IPS-11a (cell line): ENCODE data around the gene SIK3.
A peak's percentile ranks its signal among the peaks of the same experiment; 100 is the strongest.

Source experiments
- H3K4me3 ChIP-seq: one replicate; pipeline ENCODE4 v1.5.1; 2013; ENCODE audit warnings: low read depth, low read length, control low read depth

Gene SIK3

GRCh38 chr11:117110294-117110950 is 12.2 kb upstream of the SIK3 start:
- no peak overlapping the region for H3K4me3 ChIP-seq

- H3K4me3 ChIP-seq = no peak overlapping the region
These were observed 9.7 kb upstream of the SIK3 start for GRCh38 chr11:117107701-117108590.

- H3K4me3 ChIP-seq = no peak overlapping the region
These were observed 2.3 kb upstream of the SIK3 start for GRCh38 chr11:117100556-117100955.

DNA sequence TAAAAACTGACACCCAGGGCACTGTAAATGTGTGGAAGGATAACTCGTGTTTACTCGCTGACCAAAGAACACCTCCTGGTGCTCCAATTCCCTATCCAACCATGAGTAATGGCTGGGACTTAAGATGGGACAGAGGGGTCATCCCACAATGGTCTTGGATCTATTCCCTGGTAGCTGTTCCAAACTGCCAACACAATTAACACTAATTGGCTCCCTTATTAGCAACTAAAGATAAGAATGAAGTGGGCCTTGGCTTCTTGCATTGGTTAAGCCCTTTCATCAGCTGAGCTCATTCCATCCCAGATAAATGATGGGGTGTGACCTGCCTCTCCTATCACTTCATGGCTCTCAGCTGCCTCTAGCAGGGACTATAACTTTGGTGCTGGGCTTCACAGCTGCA is 1.5 kb upstream of the SIK3 start:
- no peak overlapping the region for H3K4me3 ChIP-seq

DNA sequence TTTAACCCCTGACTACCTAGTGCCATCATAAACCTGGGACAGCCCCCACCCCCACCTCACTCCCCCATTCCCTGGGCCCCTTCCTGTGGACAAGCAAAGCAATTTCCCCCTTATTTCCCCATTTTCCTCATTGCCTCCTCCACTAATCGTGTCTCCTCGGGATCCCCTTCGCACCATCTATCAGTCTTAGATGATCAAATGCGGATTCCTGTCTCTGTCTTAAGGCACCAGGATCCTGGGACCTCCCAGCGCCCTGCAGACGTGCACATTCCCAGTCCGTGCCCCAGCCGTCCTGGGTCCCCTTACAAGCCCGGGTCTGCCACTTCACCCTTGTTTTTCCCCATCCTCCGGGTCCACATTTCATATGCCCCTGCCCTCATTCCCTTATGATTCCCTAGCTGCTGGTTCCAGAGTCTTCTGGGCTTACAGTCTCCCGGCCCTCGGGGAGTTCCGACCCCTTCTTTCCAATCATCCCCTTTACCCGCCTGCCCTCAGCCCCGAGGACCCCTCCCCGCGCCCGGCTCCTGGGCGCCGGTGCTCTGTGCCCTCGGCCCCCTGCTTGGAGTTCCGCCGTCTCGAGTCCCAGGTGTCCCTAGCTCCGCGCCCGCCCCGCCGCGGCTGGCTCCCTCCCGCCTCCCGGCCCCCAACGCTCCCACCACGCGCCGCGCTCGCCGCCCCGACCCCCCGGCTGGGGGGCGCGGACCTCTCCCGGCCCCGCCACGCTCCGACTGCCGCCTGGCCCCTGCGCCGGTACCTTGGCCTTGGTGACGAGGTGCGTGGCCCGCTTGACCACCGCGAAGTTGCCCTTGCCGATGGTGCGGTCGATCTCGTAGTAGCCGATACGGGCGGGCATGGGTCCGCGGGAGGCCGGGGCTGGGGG is 599 bp downstream of the SIK3 start:
- peak overlapping the region; percentile 86 for H3K4me3 ChIP-seq

DNA sequence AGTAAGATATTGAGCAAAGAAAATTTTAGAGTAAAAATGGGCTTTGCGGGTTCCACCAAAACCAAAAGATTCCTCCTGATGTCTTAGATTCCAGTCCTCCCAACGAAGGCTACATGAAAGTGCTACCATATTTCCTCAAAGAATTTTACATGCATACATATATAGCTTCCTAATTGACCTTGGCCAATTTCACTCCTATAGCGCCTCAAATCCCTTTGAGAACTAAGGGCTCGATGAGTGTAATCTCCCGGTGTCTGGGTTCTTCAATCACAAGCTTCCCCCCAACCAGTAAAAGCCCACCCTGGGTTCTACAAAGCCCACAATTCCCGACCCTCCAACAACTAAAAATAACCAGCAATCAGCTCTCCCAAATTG is 1.2 kb downstream of the SIK3 start:
- peak overlapping the region; percentile 86 for H3K4me3 ChIP-seq

DNA sequence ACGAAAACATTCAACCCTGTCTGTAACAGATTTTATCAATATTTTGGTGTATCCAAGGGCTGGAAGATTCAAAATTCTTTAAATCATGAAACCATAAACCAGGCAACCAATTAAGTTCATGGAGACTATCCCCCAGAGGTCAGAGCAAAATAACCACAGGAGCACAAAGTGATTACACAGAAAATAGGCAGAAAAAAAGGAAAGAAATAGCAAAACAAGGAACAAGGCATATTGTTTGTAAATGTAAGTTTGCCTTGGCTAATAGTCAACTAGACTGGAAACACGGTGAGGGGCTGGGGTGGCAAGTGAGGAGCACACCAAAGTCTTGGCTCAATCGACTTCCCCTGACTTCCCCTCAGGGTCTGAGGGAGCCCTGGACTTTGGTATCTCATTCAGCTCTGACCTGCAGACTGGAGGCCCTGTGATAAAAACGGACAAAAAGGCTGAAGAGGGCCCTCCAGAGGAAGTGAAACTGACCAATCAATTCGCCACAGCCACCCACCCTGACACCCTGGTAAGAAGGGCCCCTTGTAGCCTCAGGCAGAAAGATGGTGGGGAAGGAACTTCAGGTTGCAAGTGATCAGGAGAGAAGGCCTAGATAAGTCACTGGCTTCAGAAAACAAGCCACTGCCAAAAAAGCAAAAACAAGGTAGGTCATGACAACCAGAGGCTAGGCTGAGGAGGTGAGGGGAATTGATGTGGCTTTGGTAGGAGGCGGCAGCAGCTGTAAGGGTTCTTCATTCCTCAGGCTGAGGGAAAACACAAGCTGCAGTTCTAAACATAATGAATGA is 1.8 kb downstream of the SIK3 start:
- H3K4me3 ChIP-seq = peak overlapping the region; percentile 86

DNA sequence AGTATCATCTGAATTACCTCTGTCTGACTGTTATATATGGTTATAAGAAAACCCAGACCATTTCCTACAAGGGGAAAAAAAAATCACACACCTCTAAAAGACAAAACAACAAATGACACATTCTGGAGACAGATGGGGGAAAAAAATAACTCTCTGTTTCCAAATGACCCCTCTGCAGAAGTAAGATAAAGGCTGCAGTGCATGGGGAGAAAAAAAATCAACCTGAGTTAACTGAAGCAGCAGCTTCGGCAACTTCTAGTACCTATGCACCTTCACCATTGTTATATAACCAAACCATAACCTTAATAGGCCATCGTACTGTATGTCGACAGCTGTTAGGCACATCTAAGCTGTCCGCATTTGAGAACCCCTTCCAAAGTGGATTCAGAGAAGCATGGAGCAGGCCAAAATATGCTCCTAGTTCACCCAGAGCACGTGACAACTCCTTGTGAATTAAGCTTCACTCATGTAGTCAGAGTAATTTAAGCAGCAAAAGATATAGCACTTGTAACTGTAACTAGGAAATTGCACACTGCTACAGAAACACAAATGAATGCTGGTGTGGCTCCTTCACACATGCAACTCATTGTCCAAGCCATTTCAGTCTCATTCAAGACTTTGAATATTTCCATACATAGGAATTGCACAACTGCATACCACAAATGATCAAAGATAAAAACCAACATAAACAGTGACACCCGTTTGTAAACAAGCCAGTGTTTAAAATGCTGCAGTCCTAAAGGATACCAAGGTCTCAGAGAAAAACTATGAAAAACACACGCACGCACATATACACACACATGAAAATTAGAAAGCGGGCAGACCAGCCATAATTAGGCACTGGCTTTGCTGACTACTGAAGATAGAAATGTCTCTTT is 2.7 kb downstream of the SIK3 start:
- H3K4me3 ChIP-seq = no peak overlapping the region

DNA sequence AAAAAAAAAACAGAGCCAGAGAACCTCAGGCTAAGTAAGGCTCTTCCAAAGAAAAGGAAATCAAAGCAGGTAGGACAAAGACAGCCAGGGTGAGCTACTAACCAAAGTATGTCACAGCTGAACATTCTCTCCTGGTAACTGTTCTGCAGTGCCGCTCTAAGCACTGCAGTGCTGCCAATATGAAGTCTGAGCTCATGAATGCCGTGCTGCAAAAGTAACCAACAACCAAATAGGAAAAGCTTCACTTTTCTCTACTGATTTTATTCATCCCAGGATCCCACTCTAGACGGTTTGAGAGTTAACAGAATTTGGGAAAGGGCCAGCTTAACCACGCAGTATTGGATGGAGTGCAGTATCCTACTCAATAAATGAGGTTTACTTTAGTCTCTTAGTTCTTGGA is 3.5 kb downstream of the SIK3 start:
- H3K4me3 ChIP-seq = no peak overlapping the region

- H3K4me3 ChIP-seq = no peak overlapping the region
These were observed 5.2 kb downstream of the SIK3 start for GRCh38 chr11:117092951-117093590.

GRCh38 chr11:117091753-117092477 is 6.3 kb downstream of the SIK3 start:
- H3K4me3 ChIP-seq = no peak overlapping the region

DNA sequence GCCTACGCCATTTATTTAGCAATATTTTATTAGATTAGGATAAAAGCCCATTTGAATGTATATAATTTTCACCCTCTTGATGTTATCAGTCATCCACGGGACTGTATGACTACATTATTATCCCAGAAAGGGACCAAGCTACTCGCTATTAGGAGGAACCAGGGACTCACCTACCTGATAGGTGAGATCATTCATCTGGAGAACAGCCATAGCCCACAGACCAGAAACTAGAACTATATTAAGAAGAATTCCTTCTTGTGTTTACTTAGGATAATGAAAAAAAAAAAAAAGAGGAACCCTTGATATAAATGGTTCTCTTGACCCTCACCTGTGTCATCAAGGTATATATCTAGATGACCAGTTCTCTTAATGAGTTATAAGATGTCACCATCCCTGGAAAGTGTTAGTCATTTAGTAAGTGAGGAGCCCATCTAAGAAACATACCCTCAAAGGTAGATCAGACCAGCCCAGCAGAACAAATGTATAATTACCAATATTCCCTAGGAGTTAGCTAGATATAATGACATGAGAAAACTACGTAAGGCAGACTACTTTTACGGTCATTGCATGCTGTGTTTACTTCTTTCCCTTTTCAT is 8.0 kb downstream of the SIK3 start:
- H3K4me3 ChIP-seq = no peak overlapping the region

- no peak overlapping the region for H3K4me3 ChIP-seq
These were observed 8.5 kb downstream of the SIK3 start for GRCh38 chr11:117089685-117090084.

GRCh38 chr11:117087446-117087845 is 10.8 kb downstream of the SIK3 start:
- no peak overlapping the region for H3K4me3 ChIP-seq

DNA sequence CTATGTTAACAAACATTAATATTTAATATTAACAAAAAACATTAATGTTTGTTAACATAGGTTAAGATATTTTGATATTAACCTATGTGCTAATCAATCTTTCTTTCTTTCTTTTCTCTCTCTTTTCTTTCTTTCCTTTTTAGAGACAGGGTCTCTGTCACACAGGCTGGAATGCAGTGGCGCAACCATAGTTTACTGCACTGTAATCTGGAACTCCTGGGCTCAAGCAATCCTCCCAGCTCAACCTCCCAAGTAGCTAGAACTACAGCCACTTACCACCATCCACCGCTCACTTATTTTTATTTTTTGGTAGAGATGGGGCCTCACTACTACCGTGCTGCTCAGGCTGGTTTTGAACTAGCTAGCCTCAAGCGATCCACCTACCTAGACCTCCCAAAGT is 13.2 kb downstream of the SIK3 start:
- no peak overlapping the region for H3K4me3 ChIP-seq

DNA sequence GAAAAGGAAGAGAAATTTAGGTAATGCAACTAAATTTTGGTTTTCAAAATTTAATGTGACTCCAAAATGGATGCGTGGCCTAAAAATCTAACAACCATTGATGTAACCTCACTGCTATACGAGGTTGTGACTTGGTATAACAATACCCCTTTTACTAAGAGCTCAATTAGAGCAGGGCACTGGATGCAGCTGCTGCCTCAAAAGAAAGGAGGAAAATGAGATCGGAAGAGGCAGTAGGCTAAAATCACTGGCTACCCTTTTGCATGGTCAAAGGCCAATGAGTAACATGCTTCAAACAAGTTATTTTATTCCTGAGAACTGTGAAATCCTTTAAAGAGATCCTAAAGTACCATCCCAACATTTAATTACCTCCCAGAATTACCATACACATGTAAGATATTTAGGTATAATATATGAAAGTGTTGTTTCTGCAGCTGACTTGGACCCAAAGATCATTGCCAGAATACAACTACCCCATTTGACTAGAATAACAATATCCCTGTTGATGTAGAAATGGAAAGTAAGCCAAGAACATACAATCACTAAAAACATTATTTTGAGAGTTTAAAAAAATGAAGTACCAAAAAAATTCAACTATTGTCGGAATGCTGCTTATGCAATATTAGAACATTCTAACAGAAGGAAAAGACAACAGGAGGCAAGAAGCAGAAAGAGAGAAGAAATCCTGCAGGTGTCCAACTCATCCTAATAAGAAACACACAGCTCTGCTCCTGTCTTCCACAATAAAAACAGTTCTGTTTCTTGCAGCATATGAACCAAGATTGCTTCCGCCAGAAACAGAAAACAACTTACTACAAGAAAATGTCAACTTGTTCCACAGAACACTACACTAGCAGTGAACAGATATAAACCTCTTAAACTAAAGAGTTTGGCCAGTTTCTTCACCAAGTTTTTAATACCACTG is 15.0 kb downstream of the SIK3 start:
- no peak overlapping the region for H3K4me3 ChIP-seq

- H3K4me3 ChIP-seq = no peak overlapping the region
These were observed 16.3 kb downstream of the SIK3 start for GRCh38 chr11:117081908-117082307.
